Loucy (cell line): ENCODE measurements around the gene ORMDL2.

Experiments used
- CTCF ChIP-seq: fragments of 200-600 bp; sonication (generic); conservative IDR thresholded peaks from 2 replicates; pipeline ENCODE4 v1.5.1; 2014; ENCODE audit warnings: mild to moderate bottlenecking, antibody characterized with exemption, low read length
- EZH2phosphoT487 ChIP-seq: fragments of 200-600 bp; IDR thresholded peaks from 2 replicates; pipeline ENCODE4 v1.6.1; 2018; ENCODE audit warnings: antibody characterized with exemption, mild to moderate bottlenecking, moderate library complexity, borderline replicate concordance

DNA sequence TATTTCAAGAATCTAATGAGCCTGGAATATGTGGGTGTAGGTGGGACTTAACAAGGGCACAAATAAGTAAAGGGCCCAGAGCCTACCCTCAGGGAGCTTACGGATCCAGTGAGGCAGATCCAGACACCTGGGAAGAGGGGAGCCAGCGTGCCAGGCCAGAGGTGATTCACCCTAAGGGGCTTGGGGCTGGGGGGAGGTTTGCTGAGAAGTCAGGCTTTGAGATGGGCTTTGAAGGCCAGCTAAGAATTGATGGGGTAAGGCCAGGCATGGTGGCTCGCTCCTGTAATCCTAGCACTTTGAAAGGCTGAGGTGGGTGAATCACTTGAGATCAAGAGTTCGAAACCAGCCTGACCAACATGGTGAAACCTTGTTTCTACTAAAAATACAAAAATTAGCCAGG is 25.6 kb downstream of the ORMDL2 start:
- TF ChIP-seq CTCF, result no peak
- TF ChIP-seq EZH2phosphoT487, result no peak
